ENCODE data around the gene HPD.

HPD gene

GRCh38 chr12:121820056-121820455, 38.6 kb downstream of the HPD start:
- H3K4me1 ChIP-seq, result no peaks in the 10 kb centered on the region
- DNase-seq, result no peak
- TF ChIP-seq CTCF (IDR thresholded peaks at IDR 0.05; ENCODE audit: low read depth, low read length), result no peak
- H3K9me3 ChIP-seq, result no peaks in the 10 kb centered on the region
- H3K36me3 ChIP-seq, result peaks cover 75% of the 10 kb centered on the region
- no peaks in the 10 kb centered on the region for H3K27me3 ChIP-seq
- H3K4me3 ChIP-seq (ENCODE audit: low read depth, low read length), result no peak overlapping the region

- Histone ChIP-seq H3K4me1 (no peaks in the 10 kb centered on the region), H3K4me3 (ENCODE audit: low read depth, low read length) (no peak overlapping the region), H3K27me3 (no peaks in the 10 kb centered on the region), H3K9me3 (no peaks in the 10 kb centered on the region), H3K36me3 (peaks cover 80% of the 10 kb centered on the region)
- no peak for TF ChIP-seq CTCF (IDR thresholded peaks at IDR 0.05; ENCODE audit: low read depth, low read length)
- no peak for DNase-seq
Measured at GRCh38 chr12:121819212-121819949, 39.3 kb downstream of the HPD start.

- H3K27me3 ChIP-seq, result no peaks in the 10 kb centered on the region
- peaks cover 79% of the 10 kb centered on the region for H3K36me3 ChIP-seq
Measured at GRCh38 chr12:121817648-121818043, 41.0 kb downstream of the HPD start.

GRCh38 chr12:121816925-121817647, 41.6 kb downstream of the HPD start:
- no peaks in the 10 kb centered on the region for H3K9me3 ChIP-seq
- no peak for TF ChIP-seq CTCF (IDR thresholded peaks at IDR 0.05; ENCODE audit: low read depth, low read length)
- H3K4me1 ChIP-seq, result no peaks in the 10 kb centered on the region
- no peak overlapping the region for H3K4me3 ChIP-seq (ENCODE audit: low read depth, low read length)
- H3K36me3 ChIP-seq, result peaks cover 77% of the 10 kb centered on the region
- no peaks in the 10 kb centered on the region for H3K27me3 ChIP-seq
- peak; percentile 8 for DNase-seq

More at GRCh38 chr12:121817648-121818043, 41.0 kb downstream of the HPD start:
- TF ChIP-seq CTCF (IDR thresholded peaks at IDR 0.05; ENCODE audit: low read depth, low read length), result no peak
- H3K4me1 ChIP-seq, result no peaks in the 10 kb centered on the region
- H3K4me3 ChIP-seq (ENCODE audit: low read depth, low read length), result no peak overlapping the region
- H3K9me3 ChIP-seq, result no peaks in the 10 kb centered on the region
- DNase-seq, result no peak

GRCh38 chr12:121815263-121815662, 43.4 kb downstream of the HPD start:
- H3K4me3 ChIP-seq (ENCODE audit: low read depth, low read length), result no peak overlapping the region

More at GRCh38 chr12:121815263-121815662, 43.4 kb downstream of the HPD start:
- TF ChIP-seq CTCF (IDR thresholded peaks at IDR 0.05; ENCODE audit: low read depth, low read length), result no peak
- no peaks in the 10 kb centered on the region for H3K27me3 ChIP-seq
- H3K4me1 ChIP-seq, result peaks cover 6% of the 10 kb centered on the region; the same call in 1 of the 2 replicates
- peak; percentile 13 for DNase-seq
- H3K9me3 ChIP-seq, result no peaks in the 10 kb centered on the region
- peaks cover 74% of the 10 kb centered on the region for H3K36me3 ChIP-seq
